ENCODE measurements around the gene ATMIN.

GRCh38 chr16:80989801-80990200, 45.8 kb upstream of the ATMIN start:
- TF ChIP-seq CTCF (IDR thresholded peaks at IDR 0.05 in 2 of 3, conservative IDR thresholded peaks at IDR 0.05 in 1 of 3; ENCODE audit: borderline replicate concordance in 1 of 3, insufficient read depth in 1 of 3, low read depth in 2 of 3, low read length in 2 of 3) (no peak), ELF1 (IDR thresholded peaks at IDR 0.05; ENCODE audit: borderline replicate concordance, low read depth) (no peak), SRF (IDR thresholded peaks at IDR 0.05; ENCODE audit: low read depth) (no peak), EZH2phosphoT487 (IDR thresholded peaks at IDR 0.05; ENCODE audit: borderline replicate concordance) (no peak), ZNF274 (IDR thresholded peaks at IDR 0.05; ENCODE audit: low read depth, low read length) (no peak), REST (IDR thresholded peaks at IDR 0.05; ENCODE audit: low read depth) (no peak), EZH2 (IDR thresholded peaks at IDR 0.05) (no peak), MAX (IDR thresholded peaks at IDR 0.05) (no peak)

Data from HCT116 (cell line).